Gastroesophageal sphincter (tissue), 3 donors: Measurements from ENCODE around the gene EXPH5.

Source experiments
- EP300 ChIP-seq: sonication (generic); formaldehyde crosslinking; IDR thresholded peaks from one replicate; pipeline ENCODE4 v1.6.1; 2017; ENCODE audit warnings: antibody characterized with exemption, mild to moderate bottlenecking
- POLR2A ChIP-seq, 2 donors: fragments of 450-650 bp; IDR thresholded peaks; one replicate each; pipeline ENCODE4 v1.6.1; 2017; ENCODE audit warnings: antibody characterized with exemption in 2 of 2, mild to moderate bottlenecking in 2 of 2, moderate library complexity in 1 of 2
- POLR2AphosphoS5 ChIP-seq: sonication (generic); formaldehyde crosslinking; IDR thresholded peaks from one replicate; pipeline ENCODE4 v1.6.1; 2017; ENCODE audit warnings: antibody characterized with exemption
- TF ChIP-seq, protein P1 (sequence below), 4 experiments: fragments of 200-600 bp in 2 of 4; fragments of 450-650 bp in 2 of 4; sonication (generic) in 1 of 4; IDR thresholded peaks; one replicate each; pipeline ENCODE4 v1.5.1; 2017 to 2019; ENCODE audit warnings: antibody characterized with exemption in 4 of 4, mild to moderate bottlenecking in 2 of 4, moderate library complexity in 2 of 4

DNA sequence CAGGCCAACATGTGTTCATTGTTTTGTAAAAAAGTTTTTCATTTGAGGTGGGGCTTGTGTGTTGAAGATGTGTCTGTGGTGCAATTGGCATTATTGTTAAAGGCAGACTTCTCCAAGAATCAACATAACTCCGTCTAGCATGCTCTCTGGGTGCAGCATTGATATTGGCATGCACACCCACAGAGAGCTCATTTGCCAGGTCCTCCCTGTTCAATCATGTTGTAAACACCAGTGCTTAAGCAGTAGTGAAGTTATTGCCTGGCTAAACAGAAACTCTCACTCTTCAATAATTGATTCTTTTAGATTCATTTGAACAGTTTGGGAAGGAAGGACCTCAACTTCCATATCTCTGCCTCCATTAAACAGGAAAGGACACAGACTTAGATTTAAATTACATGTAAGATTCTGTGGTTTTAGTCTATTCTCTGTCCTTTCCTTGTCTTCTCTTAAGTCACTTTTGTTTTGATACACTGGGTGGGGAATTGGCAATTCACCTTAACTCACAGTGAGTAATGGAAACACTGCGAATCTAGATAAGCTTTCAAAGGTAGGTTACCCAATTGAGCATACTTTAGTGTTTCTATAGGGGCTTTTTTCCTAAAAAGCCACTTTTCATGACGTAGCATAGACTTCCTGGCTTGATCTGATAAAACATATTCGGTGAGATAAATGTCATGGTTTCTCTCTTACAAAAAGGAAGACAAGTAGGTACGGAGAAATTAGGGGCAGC is 30.8 kb upstream of the EXPH5 start:
- TF ChIP-seq EP300, result no peak
- TF ChIP-seq, protein P1, sequence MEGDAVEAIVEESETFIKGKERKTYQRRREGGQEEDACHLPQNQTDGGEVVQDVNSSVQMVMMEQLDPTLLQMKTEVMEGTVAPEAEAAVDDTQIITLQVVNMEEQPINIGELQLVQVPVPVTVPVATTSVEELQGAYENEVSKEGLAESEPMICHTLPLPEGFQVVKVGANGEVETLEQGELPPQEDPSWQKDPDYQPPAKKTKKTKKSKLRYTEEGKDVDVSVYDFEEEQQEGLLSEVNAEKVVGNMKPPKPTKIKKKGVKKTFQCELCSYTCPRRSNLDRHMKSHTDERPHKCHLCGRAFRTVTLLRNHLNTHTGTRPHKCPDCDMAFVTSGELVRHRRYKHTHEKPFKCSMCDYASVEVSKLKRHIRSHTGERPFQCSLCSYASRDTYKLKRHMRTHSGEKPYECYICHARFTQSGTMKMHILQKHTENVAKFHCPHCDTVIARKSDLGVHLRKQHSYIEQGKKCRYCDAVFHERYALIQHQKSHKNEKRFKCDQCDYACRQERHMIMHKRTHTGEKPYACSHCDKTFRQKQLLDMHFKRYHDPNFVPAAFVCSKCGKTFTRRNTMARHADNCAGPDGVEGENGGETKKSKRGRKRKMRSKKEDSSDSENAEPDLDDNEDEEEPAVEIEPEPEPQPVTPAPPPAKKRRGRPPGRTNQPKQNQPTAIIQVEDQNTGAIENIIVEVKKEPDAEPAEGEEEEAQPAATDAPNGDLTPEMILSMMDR (IDR thresholded peaks at IDR 0.05), result no peak
- no peak for TF ChIP-seq POLR2AphosphoS5
- no peak for TF ChIP-seq POLR2A (IDR thresholded peaks at IDR 0.05)
